GM18507 (cell line): ENCODE results near the gene COMP.
"Not testable (repeated sequence)": the region's sequence is repeated elsewhere in the genome, so short reads cannot be mapped to it uniquely, and the experiment has no call there.

Experiments
- DNase-seq: peaks from one replicate; pipeline ENCODE4 v3.0.0; 2011; ENCODE audit warnings: low read depth; ENCODE audit not compliant: insufficient read length; ENCODE audit errors: extremely low spot score
- FAIRE-seq: peaks from 2 replicates; lab custom pipeline; 2011; peaks lifted over from hg19 to GRCh38; lab: Jason Lieb, UNC

COMP gene

DNA sequence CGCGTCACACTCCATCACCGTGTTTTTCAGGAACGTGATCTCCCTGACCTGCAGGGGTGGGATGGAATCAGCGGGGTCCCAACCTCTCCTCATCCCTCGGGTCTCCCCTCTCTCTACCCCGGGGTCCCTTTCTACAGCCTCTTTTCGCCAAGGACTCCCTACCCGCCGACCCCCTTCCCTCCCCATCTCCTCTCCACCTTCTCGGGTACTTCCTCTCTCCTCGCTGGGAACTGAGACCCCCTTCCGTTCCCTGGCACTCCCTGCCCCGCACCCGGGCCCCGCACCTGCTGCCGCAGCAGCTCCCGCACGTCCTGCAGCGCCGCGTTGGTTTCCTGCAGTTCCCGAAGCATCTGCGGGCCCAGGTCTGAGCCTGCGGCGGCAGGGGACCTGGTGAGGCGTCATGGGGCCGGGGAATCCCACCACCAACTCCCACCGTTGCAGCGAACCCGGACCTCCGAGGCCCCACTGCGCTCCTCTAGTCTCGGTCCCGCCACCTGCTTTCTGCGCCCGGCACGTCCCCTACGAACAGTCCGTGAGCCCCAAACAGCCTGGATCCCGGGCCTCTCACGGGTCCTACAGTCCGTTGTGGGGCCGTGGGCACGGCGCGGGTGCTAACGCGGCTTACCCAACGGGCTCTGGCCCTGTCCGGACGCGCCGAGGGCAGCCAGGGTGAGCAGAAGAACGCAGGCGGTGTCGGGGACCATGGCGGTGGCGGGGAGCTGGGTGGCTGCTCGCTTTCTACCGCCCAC is at the start of gene COMP:
Gene COMP, minus strand, starts transcription at position 740 of the 749 bp plus-strand sequence. Its CDS starts 36 bp downstream, at position 704.
- no peak for DNase-seq
- no peak for FAIRE-seq

DNA sequence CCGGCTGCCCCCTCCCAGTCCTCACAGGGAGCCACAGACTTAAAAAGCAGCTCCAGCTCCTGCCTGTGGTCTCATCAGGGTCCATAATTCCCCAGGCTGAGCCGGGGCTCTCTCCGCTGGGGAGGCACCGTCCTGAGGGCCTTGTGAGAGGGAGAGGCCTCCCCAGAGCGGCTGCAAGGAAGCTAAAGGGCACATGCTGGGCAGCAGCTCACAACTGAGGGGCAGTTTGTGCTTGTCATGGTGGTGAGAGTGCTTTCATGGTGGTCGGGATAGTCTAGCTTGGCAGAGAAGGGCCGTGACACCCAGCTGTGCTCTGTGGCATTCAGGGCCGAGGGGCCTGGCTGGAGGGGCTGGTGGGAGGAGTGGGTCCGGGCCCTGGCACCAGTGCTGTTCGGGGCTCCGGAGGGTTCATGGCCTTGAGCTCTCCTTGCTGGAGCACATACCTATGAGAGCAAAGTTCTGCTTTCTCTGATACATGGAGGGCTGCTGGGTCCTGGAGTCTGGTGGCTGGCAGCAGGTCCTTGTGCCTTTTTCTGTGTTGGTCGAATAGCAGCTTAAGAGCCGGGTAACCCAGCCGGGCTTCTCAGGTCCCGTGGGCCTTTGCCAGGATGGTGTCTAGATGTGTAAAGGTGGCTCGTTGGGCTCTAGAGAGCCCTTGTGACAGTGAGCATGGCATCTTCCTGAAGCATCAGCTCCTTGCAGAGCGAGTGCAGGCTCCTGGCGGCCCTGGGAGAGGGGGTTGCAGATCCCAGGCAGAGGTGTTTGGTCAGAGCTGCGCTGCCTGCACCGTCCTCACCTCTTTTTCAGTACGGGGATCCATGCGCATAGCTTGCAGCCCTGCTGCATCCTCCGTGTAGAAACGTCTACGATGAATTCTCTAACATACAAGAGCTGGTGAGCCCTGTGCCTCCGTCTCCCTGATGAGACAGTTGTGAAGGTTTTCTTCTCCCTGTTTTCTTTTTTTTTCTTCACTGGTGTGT is 49.5 kb upstream of the COMP start:
- DNase-seq, result no peak
- FAIRE-seq, result no peak

DNA sequence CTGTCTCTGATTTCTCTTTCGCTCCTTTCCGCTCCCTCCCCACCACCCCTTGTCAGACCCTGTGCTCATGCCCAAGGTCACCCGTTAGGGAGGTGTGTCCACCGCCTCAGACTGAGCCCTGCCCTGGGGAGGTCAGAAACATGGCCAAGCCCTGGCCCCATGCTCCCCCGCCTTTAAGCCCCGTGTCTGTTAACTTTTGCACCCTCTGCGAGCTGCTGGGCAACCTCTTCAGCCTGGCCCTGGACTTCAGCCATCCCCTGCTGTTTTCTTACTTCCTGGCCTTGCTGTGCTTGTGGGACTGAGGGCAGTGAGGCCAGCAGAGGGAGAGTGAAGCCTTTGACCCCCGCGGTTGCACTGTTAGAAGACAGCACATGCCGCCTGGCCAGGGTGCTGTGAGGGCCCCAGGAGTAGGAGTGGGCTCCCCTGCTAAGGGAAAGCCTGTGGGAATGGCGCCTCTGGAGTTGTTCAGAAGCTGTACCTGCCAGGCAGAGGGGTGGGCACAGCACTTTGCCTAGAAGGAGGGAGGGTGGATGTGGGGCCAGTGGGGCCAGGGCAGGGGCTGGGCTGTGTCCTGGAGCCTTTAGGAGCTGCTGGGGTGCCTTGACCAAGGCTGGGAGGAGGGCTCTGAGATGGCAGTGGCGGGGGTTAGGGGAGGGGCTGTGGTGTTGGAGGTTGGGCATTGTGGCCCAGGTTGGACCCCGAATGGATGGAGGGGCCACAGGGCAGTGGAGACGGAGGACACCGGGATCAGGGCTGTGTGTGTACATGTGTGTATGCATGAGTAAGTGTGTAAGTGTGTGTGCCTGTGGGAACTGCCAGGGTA is 48.6 kb upstream of the COMP start:
- no peak for DNase-seq
- FAIRE-seq, result no peak

DNA sequence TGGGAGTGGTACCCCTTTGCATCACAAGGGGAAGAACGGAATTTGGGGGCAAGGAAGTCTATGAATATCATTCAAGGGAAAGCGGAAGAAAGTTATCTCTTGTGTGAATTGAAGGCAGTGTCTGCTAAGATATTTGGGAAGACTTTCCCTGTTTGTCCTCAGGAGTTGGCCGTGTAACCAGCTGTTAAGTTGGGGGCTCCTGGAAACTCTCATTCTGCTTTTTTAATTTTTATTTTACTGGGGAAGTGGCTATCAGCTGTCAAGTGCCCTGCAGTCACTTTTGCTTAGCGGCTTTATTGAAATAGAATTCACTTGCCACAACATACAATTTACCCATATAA is 43.5 kb upstream of the COMP start:
- DNase-seq, result no peak
- FAIRE-seq, result no peak

GRCh38 chr19:18833849-18834643 is 42.9 kb upstream of the COMP start:
- no peak for FAIRE-seq

GRCh38 chr19:18833141-18833476 is 42.0 kb upstream of the COMP start:
- FAIRE-seq (no peak), DNase-seq (no peak)

More at GRCh38 chr19:18833849-18834643, 42.9 kb upstream of the COMP start:
- no peak for DNase-seq

DNA sequence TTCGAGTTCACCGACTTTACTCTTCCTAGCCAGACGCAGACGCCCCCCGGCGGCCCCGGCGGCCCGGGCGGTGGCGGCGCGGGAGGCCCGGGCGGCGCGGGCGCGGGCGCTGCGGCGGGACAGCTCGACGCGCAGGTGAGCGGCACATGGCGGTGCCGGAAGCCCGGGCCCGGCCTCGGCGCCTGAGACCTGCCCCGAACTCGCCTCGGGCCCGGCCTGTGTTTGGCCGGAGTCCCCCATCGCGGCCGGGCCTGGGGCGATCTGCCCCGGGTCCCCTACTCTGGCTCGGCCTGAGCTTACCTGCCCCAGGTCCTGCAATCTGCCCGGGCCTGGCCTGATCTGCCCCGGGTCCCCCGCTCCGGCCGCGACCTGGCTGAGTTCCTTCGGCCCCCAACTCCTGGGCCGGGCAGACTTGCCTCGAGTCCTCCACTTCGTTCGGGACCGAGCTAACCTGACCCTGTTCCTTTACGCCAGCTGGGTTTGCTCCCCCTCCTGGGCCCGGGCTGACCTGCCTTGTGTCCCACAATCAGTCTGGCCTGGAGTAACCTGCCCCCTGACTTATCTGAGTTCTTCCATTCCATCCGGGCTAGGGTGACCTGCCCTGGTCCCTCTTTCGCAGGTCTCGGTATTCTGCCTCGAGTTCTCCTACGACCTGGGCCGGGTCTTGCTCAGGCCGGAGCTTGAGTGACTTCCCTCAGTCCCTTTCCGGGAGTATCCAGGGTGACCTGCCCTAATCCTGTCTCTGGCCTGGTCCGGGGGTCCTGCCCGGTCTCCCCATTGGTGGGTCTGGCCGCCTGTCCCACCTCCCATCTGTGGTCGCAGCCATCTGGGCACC is 41.4 kb upstream of the COMP start:
- DNase-seq, result no peak

DNA sequence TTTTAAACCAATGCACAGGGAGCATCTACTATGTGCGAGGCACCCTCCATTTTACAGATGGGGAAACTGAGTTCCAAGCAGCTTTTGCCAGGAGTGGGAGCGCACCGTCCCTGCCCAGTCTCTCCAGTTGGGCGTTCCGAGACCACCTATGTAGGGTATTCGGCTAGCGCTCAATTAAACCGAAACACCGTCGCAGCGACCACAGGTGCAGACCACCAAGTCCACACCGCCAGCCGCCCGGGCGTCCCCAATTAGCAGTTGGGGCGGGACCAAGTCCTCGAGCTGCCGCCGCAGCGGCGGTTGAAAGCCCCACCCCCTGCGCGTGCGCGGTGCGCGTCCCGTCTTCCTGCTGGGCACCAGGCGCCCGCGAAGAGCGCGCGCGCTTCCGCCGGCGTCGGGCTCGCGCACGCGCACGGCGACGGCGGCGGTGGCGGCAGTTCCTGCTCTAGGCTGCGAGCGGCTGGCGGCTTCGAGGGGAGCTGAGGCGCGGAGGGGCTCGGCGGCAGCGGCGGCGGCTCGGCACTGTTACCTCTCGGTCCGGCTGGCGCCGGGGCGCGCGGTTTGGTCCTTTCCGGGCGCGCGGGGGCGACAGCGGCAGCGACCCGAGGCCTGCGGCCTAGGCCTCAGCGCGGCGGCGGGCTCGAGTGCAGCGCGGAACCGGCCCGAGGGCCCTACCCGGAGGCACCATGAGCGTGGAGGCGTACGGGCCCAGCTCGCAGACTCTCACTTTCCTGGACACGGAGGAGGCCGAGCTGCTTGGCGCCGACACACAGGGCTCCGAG is 40.6 kb upstream of the COMP start, which contains the start of gene UPF1:
Gene UPF1, plus strand, starts transcription at position 436 of the 782 bp plus-strand sequence. Its CDS starts 251 bp downstream, at position 687.
- peak; percentile 96 for DNase-seq
- peak; percentile 78 for FAIRE-seq

More for the DNA sequence above, 41.4 kb upstream of the COMP start:
- peak; percentile 31 for FAIRE-seq

DNA sequence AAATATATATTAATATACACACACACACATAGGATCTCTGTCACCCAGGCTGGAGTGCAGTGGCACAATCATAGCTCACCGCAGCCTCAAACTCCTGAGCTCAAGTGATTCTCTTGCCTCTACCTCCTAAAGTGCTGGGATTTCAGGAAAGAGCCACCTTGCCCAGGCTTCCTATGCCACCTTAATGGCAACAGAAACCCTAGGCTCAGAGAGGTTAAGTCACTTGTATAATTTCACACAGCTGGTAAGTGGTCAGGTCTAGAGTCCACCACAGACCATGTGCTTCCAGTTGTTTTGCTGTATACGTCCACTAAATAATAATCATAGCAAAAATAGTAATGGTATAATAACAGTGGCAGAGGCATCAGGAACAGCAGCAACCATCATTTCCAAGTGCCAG is 39.4 kb upstream of the COMP start:
- no peak for DNase-seq
- FAIRE-seq, result no peak

GRCh38 chr19:18828786-18829185 is 37.7 kb upstream of the COMP start:
- DNase-seq (no peak), FAIRE-seq (no peak)

DNA sequence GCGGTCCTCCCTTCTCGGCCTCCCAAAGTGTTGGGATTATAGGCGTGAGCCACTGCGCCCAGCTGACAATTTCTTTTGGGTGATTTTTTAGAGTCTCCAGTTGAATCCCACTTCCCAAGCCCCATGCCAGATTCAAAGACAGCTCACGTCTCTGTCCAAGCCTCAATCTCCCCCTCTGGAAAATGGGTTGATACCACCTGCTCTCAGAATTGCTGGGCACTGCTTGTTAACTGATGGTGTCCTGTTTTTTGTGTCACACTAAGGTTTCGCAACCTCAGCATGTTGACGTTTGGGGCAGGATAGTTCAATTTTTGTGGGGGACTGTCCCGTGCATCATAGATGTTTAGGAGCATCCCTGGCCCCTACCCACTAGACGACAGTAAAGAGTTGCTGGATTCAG is 26.5 kb upstream of the COMP start:
- DNase-seq, result no peak
- no peak for FAIRE-seq

DNA sequence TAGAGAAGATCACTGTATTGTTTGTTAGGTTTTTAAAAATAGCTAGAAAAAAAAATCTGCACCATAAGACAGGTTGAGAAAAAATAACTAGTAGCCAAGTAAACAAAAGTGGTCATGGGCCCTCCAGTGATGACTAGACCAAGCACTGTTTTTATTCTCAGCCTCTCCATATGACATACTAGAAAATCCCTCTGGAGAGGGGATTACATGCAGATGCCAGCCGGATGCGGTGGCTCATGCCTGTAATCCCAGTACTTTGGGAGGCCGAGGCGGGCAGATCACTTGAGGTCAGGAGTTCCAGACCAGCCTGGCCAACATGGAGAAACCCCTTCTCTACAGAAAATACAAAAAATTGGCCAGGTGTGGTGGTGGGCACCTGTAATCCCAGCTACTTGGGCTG is 25.5 kb upstream of the COMP start:
- DNase-seq, FAIRE-seq: not testable (repeated sequence)

DNA sequence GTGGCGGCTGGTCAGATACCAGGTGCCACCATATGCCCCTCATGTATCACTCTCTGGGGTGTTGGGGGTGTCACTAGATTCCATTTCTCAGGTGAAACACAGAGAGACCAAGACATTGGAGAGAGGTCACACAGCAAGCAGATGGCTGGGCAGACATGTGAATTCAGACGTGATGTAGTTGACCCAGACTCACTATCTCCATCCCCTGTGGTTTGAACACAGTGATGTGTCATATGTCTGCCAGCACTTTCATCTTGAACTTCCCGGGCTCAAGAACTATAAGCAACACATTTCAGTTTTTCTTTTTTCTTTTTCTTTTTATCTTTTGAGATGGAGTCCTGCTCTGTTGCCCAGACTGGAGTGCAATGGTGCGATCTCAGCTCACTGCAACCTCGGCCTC is 24.6 kb upstream of the COMP start:
- no peak for DNase-seq
- no peak for FAIRE-seq

DNA sequence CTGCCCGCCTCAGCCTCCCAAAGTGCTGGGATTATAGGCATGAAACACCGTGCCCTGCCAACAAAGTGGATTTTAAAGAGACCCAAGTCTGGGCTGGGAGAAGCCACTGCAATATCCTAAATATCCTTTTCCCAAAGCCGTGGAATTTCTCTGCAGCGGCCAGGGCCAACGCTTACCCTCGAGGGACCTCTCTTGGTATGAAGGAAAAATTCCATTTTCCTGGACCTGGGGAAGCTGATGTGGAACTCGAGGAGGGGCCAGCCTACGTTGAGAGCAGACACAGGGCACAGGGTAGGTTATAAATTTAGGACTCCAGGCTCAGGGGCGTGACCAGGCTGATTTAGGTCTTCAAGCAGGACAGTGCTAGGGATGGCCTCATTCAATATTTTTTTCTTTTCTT is 23.0 kb upstream of the COMP start:
- DNase-seq (no peak), FAIRE-seq (no peak)

DNA sequence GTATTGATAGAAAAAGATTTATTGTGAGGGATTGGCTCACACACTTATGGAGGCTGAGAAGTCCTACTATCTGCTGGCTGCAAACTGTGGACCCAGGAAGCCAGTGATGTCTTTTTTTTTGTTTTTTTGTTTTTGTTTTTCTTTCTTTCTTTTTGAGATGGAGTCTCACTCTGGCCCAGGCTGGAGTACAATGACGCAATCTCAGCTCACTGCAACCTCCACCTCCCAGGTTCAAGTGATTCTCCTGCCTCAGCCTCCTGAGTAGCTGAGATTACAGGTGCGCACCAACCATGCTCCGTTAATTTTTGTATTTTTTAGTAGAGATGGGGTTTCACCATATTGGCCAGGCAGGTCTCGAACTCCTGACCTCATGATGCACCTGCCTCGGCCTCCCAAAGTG is 20.5 kb upstream of the COMP start:
- not testable (repeated sequence) for DNase-seq, FAIRE-seq

GRCh38 chr19:18809149-18809868 is 18.2 kb upstream of the COMP start:
- DNase-seq (no peak), FAIRE-seq (no peak)

DNA sequence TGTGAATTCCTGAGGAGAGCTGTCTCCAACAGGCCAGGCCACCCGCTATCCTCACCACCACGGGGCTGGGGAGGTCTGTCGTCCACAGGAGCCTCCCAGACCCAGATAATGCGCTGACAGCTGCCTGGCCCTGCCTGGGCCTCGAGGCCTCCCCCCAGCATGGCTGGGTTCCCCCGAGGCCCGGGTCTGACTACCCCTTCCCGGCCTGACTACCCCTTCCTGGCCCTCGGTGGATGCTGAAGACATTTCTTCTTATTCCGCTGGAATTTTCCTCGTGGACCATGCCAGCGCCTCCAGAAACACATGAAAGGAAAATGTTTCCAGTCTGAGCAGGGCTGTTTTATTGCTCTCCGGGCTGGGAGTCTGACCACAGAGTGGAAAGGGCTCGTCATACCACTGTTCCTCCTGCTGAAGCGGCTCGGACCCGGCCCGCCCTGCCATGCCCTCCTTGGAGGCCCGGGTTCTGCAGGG is 16.8 kb upstream of the COMP start:
- FAIRE-seq (no peak), DNase-seq (no peak)
